A549 (cell line): ENCODE data around the gene SRR. TPM values are rescaled to one million over a fixed set of nuclear protein-coding genes. Genes with fewer than 3 reads are reported as not detected.

Experiments used
- ATAC-seq, 2 experiments: fragments of 200-7000 bp in 1 of 2; fragments of >200 bp in 1 of 2; cut with Nextera tagmentation in 1 of 2; cut with Tn5 transposase in 1 of 2; 3 replicates each; pipeline versions ENCODE4 v1.8.0 to v1.9.1; 2018 to 2020; ENCODE audit warnings: mild to moderate bottlenecking in 1 of 2, moderate library complexity in 1 of 2
- CTCF ChIA-PET: fragments of 300-600 bp; sonication (Branson Sonifier 250); formaldehyde crosslinking; extraction: SDS; loops from one replicate; lab custom pipeline; 2021; ENCODE audit warnings: antibody characterized with exemption, inconsistent platforms; lab: Yijun Ruan, JAX
- POLR2A ChIA-PET: fragments of 350-600 bp; formaldehyde crosslinking; extraction: SDS; loops from one replicate; lab custom pipeline; 2021; ENCODE audit warnings: antibody characterized with exemption, inconsistent platforms; lab: Yijun Ruan, JAX
- DNase-seq, 2 experiments: peaks; one replicate each; pipeline versions ENCODE4 v3.0.0 to v3.0.0-alpha.2; 2011 to 2016; ENCODE audit warnings: low read depth in 1 of 2, low spot score in 1 of 2
- FAIRE-seq: peaks from 2 replicates; lab custom pipeline; 2011; peaks lifted over from hg19 to GRCh38; lab: Jason Lieb, UNC
- H3K27ac ChIP-seq, 2 experiments: fragments of >200 bp; sonication (Bioruptor Twin); formaldehyde crosslinking; 3 replicates each; pipeline ENCODE4 v1.5.1; 2016 to 2017
- H3K4me1 ChIP-seq: fragments of >200 bp; sonication (Bioruptor Twin); formaldehyde crosslinking; 3 replicates; pipeline ENCODE4 v1.6.1; 2016
- H3K4me2 ChIP-seq: fragments of >200 bp; sonication (Bioruptor Twin); formaldehyde crosslinking; 3 replicates; pipeline ENCODE4 v1.6.1; 2016
- H3K4me3 ChIP-seq: fragments of >200 bp; sonication (Bioruptor Twin); formaldehyde crosslinking; 3 replicates; pipeline ENCODE4 v1.5.1; 2016
- H3K9me3 ChIP-seq: fragments of >200 bp; sonication (Bioruptor Twin); formaldehyde crosslinking; 3 replicates; pipeline ENCODE4 v1.6.1; 2016
- BHLHE40 ChIP-seq: IDR thresholded peaks from 2 replicates; pipeline ENCODE4 v1.6.1; 2012; ENCODE audit warnings: low read depth, low read length, inconsistent platforms
- CBX8 ChIP-seq: fragments of 200-600 bp; sonication (generic); IDR thresholded peaks from 2 replicates; pipeline ENCODE4 v1.6.1; 2016
- CEBPB ChIP-seq, 2 experiments: fragments of >200 bp in 1 of 2; sonication (Bioruptor Twin) in 1 of 2; formaldehyde crosslinking in 1 of 2; IDR thresholded peaks; 2 replicates each; pipeline ENCODE4 v1.6.1; 2012 to 2016
- CHD4 ChIP-seq: fragments of 200-600 bp; sonication (generic); IDR thresholded peaks from 2 replicates; pipeline ENCODE4 v1.6.1; 2016; ENCODE audit warnings: antibody characterized with exemption, mild to moderate bottlenecking, borderline replicate concordance
- EHMT2 ChIP-seq: fragments of 200-600 bp; sonication (generic); IDR thresholded peaks from 2 replicates; pipeline ENCODE4 v1.6.1; 2016; ENCODE audit warnings: antibody characterized with exemption, low read depth, mild to moderate bottlenecking, moderate library complexity
- EP300 ChIP-seq, 2 experiments: fragments of >200 bp; sonication (Bioruptor Twin); formaldehyde crosslinking; IDR thresholded peaks; 2 replicates in 1 of 2; 3 replicates in 1 of 2; pipeline ENCODE4 v1.6.1; 2016 to 2017
- ESRRA ChIP-seq: fragments of 150-350 bp; IDR thresholded peaks from 2 replicates; pipeline ENCODE4 v1.6.1; 2014; ENCODE audit warnings: mild to moderate bottlenecking, low read length, borderline replicate concordance
- HDAC2 ChIP-seq: fragments of 200-600 bp; sonication (generic); IDR thresholded peaks from 2 replicates; pipeline ENCODE4 v1.6.1; 2016
- HEYL ChIP-seq: fragments of 250-450 bp; sonication (Bioruptor Pico); IDR thresholded peaks from 2 replicates; pipeline ENCODE4 v1.8.0; 2021; ENCODE audit warnings: mild to moderate bottlenecking, moderate library complexity
- MAFK ChIP-seq: fragments of 450-650 bp; IDR thresholded peaks from 2 replicates; pipeline ENCODE4 v1.6.1; 2014; ENCODE audit not compliant: partially characterized antibody
- MAZ ChIP-seq: fragments of 150-350 bp; IDR thresholded peaks from 2 replicates; pipeline ENCODE4 v1.6.1; 2014; ENCODE audit warnings: antibody characterized with exemption, low read depth, low read length, borderline replicate concordance
- NFE2L2 ChIP-seq: fragments of 150-350 bp; conservative IDR thresholded peaks from 2 replicates; pipeline ENCODE4 v1.6.1; 2014; ENCODE audit warnings: low read length
- NPAS2 ChIP-seq: fragments of 250-450 bp; sonication (Bioruptor Pico); IDR thresholded peaks from 2 replicates; pipeline ENCODE4 v1.8.0; 2022; ENCODE audit warnings: mild to moderate bottlenecking, moderate library complexity, borderline replicate concordance
- NR3C1 ChIP-seq: fragments of >200 bp; sonication (Bioruptor Twin); formaldehyde crosslinking; IDR thresholded peaks from 3 replicates; pipeline ENCODE4 v1.6.1; 2017
- POLR2AphosphoS2 ChIP-seq: conservative IDR thresholded peaks from 2 replicates; pipeline ENCODE4 v1.6.1; 2012; ENCODE audit warnings: low read length, improper control_type of control experiment, inconsistent platforms
- RAD21 ChIP-seq, 2 experiments: fragments of >200 bp in 1 of 2; sonication (Bioruptor Twin) in 1 of 2; formaldehyde crosslinking in 1 of 2; IDR thresholded peaks in 1 of 2; conservative IDR thresholded peaks in 1 of 2; 2 replicates in 1 of 2; 3 replicates in 1 of 2; pipeline ENCODE4 v1.6.1; 2012 to 2018; ENCODE audit warnings: inconsistent platforms in 1 of 2
- RARB ChIP-seq: fragments of 250-450 bp; sonication (Bioruptor Pico); IDR thresholded peaks from 2 replicates; pipeline ENCODE4 v1.8.0; 2021; ENCODE audit warnings: mild to moderate bottlenecking, moderate library complexity
- SREBF2 ChIP-seq: fragments of 450-650 bp; IDR thresholded peaks from 2 replicates; pipeline ENCODE4 v1.6.1; 2014; ENCODE audit warnings: mild to moderate bottlenecking, moderate library complexity
- TP53 ChIP-seq: fragments of 250-450 bp; sonication (Bioruptor Pico); IDR thresholded peaks from 2 replicates; pipeline ENCODE4 v1.5.0; 2021; ENCODE audit warnings: mild to moderate bottlenecking, moderate library complexity
- ZSCAN20 ChIP-seq: fragments of 250-450 bp; sonication (Bioruptor Pico); IDR thresholded peaks from 2 replicates; pipeline ENCODE4 v1.8.0; 2022; ENCODE audit warnings: mild to moderate bottlenecking, moderate library complexity
- WGBS: methylation state at CpG from one replicate; pipeline ENCODE4 v1.1.6; 2017; ENCODE audit errors: missing lambda C conversion rate; 5-methylcytosine and 5-hydroxymethylcytosine counted together
- polyA plus RNA-seq, 4 experiments: library from polyadenylated mRNA; depleted of rRNA in 3 of 4; stranded (reverse); fragments of >200 nt; fragmentation: RNase III in 1 of 4; extraction: RNeasy Plus Mini Kit Qiagen cat#74134 plus additional on column Dnase treatment in 1 of 4; gene quantifications; 2 replicates in 3 of 4; 3 replicates in 1 of 4; pipeline ENCODE4 v1.2.3, GENCODE V29; 2011 to 2017
- TF ChIP-seq, protein P1 (sequence below): fragments of 250-450 bp; sonication (Bioruptor Pico); IDR thresholded peaks from 2 replicates; pipeline ENCODE4 v1.5.0; 2020; ENCODE audit warnings: low read depth, mild to moderate bottlenecking, moderate library complexity
- TF ChIP-seq, protein P2 (sequence below): fragments of 200-600 bp; sonication (generic); IDR thresholded peaks from 2 replicates; pipeline ENCODE4 v1.6.1; 2016; ENCODE audit warnings: antibody characterized with exemption, mild to moderate bottlenecking, moderate library complexity
- TF ChIP-seq, protein P3 (sequence below): fragments of 150-350 bp; IDR thresholded peaks from 2 replicates; pipeline ENCODE4 v1.6.1; 2014; ENCODE audit warnings: low read depth, mild to moderate bottlenecking, low read length
- TF ChIP-seq, protein P4 (sequence below): fragments of >200 bp; sonication (Bioruptor Twin); formaldehyde crosslinking; IDR thresholded peaks from 3 replicates; pipeline ENCODE4 v1.5.1; 2016

Gene SRR
- polyA plus RNA-seq, 2 of the 4 experiments (the other 2 are of a cell fraction), result 13.2 to 16.7 TPM

DNA sequence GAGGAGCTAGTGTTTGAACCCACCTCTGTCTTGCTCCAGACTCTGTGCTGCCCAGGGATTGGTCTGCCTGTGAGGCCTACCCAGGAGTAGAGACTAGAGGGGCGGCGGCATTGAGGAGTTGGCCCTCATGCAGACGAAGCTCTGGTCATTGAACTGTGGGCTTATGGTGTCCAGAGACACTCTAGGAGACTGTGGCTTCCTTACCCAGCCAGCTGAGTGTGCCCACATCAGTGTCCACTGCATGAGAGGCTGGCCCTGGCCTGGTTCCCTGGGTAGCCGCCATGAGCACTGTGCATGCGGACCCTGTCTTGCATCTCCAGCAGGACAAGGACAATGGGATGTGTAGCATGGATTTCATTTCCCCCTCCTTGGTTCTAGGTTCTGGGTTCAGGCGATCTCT is 47.5 kb downstream of the SRR start:
- Histone ChIP-seq H3K9me3 (no peaks in the 10 kb centered on the region), H3K4me3 (no peak overlapping the region), H3K27ac (no peak overlapping the region), H3K4me2 (no peak overlapping the region), H3K4me1 (peaks cover 19% of the 10 kb centered on the region)
- ATAC-seq (no peak), FAIRE-seq (no peak), DNase-seq (no peak)
- WGBS, result 98% methylated on average over 6 of the region's 6 CpGs
- TF ChIP-seq CEBPB (IDR thresholded peaks at IDR 0.05) (no peak), NPAS2 (no peak), NR3C1 (no peak), HDAC2 (no peak), RAD21 (conservative IDR thresholded peaks at IDR 0.05 in 1 of 2, IDR thresholded peaks at IDR 0.05 in 1 of 2) (no peak)
- TF ChIP-seq, protein P1, sequence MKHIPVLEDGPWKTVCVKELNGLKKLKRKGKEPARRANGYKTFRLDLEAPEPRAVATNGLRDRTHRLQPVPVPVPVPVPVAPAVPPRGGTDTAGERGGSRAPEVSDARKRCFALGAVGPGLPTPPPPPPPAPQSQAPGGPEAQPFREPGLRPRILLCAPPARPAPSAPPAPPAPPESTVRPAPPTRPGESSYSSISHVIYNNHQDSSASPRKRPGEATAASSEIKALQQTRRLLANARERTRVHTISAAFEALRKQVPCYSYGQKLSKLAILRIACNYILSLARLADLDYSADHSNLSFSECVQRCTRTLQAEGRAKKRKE (CRISPR knock-in tag), result no peak
- TF ChIP-seq, protein P2, sequence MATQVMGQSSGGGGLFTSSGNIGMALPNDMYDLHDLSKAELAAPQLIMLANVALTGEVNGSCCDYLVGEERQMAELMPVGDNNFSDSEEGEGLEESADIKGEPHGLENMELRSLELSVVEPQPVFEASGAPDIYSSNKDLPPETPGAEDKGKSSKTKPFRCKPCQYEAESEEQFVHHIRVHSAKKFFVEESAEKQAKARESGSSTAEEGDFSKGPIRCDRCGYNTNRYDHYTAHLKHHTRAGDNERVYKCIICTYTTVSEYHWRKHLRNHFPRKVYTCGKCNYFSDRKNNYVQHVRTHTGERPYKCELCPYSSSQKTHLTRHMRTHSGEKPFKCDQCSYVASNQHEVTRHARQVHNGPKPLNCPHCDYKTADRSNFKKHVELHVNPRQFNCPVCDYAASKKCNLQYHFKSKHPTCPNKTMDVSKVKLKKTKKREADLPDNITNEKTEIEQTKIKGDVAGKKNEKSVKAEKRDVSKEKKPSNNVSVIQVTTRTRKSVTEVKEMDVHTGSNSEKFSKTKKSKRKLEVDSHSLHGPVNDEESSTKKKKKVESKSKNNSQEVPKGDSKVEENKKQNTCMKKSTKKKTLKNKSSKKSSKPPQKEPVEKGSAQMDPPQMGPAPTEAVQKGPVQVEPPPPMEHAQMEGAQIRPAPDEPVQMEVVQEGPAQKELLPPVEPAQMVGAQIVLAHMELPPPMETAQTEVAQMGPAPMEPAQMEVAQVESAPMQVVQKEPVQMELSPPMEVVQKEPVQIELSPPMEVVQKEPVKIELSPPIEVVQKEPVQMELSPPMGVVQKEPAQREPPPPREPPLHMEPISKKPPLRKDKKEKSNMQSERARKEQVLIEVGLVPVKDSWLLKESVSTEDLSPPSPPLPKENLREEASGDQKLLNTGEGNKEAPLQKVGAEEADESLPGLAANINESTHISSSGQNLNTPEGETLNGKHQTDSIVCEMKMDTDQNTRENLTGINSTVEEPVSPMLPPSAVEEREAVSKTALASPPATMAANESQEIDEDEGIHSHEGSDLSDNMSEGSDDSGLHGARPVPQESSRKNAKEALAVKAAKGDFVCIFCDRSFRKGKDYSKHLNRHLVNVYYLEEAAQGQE, result no peak
- ChIA-PET CTCF (interaction anchor here (0.6 to 13.0 kb wide), 8 partner anchors 14 to 297 kb away, joined by 3 to 216 read pairs (median 4); partner anchors contain the start of genes SGSM2, SMG6, SRR and TSR1), POLR2A (no interaction called here)

DNA sequence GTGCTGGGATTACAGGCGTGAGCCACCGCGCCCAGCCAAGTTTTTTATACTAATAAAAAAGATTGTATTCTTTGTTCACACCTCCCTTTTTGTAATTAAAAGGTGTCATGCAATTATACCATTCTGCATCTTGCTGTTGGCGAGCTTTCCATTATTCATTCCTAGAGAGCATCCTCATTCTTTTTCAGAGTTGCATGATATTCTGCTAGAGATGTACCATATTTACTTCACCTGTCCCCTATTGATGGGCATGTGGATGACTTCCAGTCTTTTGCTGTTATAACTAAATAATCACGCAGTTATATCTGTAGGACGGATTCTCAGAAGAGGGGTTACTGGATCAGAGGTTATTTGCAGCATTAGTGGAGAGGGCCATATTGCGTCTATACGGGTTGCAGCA is 50.6 kb downstream of the SRR start:
- no peaks in the 10 kb centered on the region for H3K9me3 ChIP-seq
- no peak overlapping the region for H3K4me2 ChIP-seq
- no peak overlapping the region for H3K4me3 ChIP-seq
- no peak for ATAC-seq
- peaks cover 15% of the 10 kb centered on the region for H3K4me1 ChIP-seq
- TF ChIP-seq MAZ (no peak), EHMT2 (no peak), NFE2L2 (no peak), ESRRA (no peak), RAD21 (conservative IDR thresholded peaks at IDR 0.05 in 1 of 2, IDR thresholded peaks at IDR 0.05 in 1 of 2) (no peak), EP300 (IDR thresholded peaks at IDR 0.05) (no peak), MAFK (no peak), NR3C1 (no peak), CHD4 (no peak), BHLHE40 (no peak), ZSCAN20 (CRISPR knock-in tag) (no peak), HEYL (no peak), SREBF2 (no peak), CBX8 (no peak), POLR2AphosphoS2 (no peak), RARB (no peak), TP53 (no peak)
- TF ChIP-seq, protein P3, sequence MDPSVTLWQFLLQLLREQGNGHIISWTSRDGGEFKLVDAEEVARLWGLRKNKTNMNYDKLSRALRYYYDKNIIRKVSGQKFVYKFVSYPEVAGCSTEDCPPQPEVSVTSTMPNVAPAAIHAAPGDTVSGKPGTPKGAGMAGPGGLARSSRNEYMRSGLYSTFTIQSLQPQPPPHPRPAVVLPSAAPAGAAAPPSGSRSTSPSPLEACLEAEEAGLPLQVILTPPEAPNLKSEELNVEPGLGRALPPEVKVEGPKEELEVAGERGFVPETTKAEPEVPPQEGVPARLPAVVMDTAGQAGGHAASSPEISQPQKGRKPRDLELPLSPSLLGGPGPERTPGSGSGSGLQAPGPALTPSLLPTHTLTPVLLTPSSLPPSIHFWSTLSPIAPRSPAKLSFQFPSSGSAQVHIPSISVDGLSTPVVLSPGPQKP, result no peak
- TF ChIP-seq, protein P4, sequence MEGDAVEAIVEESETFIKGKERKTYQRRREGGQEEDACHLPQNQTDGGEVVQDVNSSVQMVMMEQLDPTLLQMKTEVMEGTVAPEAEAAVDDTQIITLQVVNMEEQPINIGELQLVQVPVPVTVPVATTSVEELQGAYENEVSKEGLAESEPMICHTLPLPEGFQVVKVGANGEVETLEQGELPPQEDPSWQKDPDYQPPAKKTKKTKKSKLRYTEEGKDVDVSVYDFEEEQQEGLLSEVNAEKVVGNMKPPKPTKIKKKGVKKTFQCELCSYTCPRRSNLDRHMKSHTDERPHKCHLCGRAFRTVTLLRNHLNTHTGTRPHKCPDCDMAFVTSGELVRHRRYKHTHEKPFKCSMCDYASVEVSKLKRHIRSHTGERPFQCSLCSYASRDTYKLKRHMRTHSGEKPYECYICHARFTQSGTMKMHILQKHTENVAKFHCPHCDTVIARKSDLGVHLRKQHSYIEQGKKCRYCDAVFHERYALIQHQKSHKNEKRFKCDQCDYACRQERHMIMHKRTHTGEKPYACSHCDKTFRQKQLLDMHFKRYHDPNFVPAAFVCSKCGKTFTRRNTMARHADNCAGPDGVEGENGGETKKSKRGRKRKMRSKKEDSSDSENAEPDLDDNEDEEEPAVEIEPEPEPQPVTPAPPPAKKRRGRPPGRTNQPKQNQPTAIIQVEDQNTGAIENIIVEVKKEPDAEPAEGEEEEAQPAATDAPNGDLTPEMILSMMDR, result no peak
- TF ChIP-seq, protein P2, result no peak
- ChIA-PET POLR2A (interaction anchor here (1.9 kb wide), 1 partner anchor 17 kb away, joined by 11 read pairs; the partner anchor contains the start of genes SGSM2 and TSR1), CTCF (interaction anchor here (1.0 to 13.0 kb wide), 12 partner anchors 11 to 66 kb away, joined by 3 to 216 read pairs (median 14); partner anchors contain the start of genes SGSM2, SMG6, SRR and TSR1)
- no peak overlapping the region for H3K27ac ChIP-seq
- WGBS, result 83% methylated on average over 8 of the region's 8 CpGs
- no peak for FAIRE-seq
- no peak for DNase-seq
